Muscle of back (tissue), 10 donors: ENCODE measurements around the gene PEPD. TPM values are rescaled to one million over a fixed set of nuclear protein-coding genes. Genes with fewer than 3 reads are reported as not detected.

ENCODE experiments used
- polyA plus RNA-seq, 10 donors: library from polyadenylated mRNA; unstranded; fragments of 120-200 nt; gene quantifications; one replicate each; pipeline ENCODE4 v1.2.1, GENCODE V29; 2013; ENCODE audit not compliant: insufficient read length in 10 of 10

Gene PEPD
- polyA plus RNA-seq, 10 donors: 35.9 to 53.2 (median 44.4) TPM

Other genes starting within 250 kb of the PEPD start
- gene CEBPA, start 219.3 kb downstream of the PEPD start, polyA plus RNA-seq: 10 to 100 TPM in 2 of 10 donors, 1 to 10 TPM in 8; 3.2 to 12.9 (median 4.6) TPM
- 10 to 100 TPM; 18.2 to 24.6 (median 20.0) TPM for gene CEBPG, start 148.1 kb downstream of the PEPD start, polyA plus RNA-seq
- gene CHST8, start 100.2 kb upstream of the PEPD start, polyA plus RNA-seq: 1 to 10 TPM in 1 of 10 donors, under 1 TPM in 7, not detected in 2; 0.07 to 1.1 (median 0.16) TPM